Mucosa of descending colon (tissue), 3 donors: ENCODE results near the gene DNAH10. TPM values are rescaled to one million over a fixed set of nuclear protein-coding genes. Genes with fewer than 3 reads are reported as not detected.

Source experiments
- ATAC-seq: fragments of 200-7000 bp; cut with Tn5 transposase; one replicate; pipeline ENCODE4 v1.9.1; 2020; ENCODE audit warnings: mild to moderate bottlenecking, moderate library complexity
- DNase-seq, 3 donors: peaks; one replicate each; pipeline ENCODE4 v3.0.0-alpha.2; 2020
- H3K36me3 ChIP-seq: fragments of 200-600 bp; one replicate; pipeline ENCODE4 v1.8.0; 2021; ENCODE audit warnings: low read depth, mild to moderate bottlenecking
- H3K4me1 ChIP-seq: fragments of 200-600 bp; one replicate; pipeline ENCODE4 v1.8.0; 2021; ENCODE audit warnings: low read depth, mild to moderate bottlenecking
- H3K4me3 ChIP-seq: fragments of 200-600 bp; one replicate; pipeline ENCODE4 v1.8.0; 2021; ENCODE audit warnings: mild to moderate bottlenecking
- H3K9me3 ChIP-seq: fragments of 200-600 bp; one replicate; pipeline ENCODE4 v1.8.0; 2021; ENCODE audit warnings: mild to moderate bottlenecking
- CTCF ChIP-seq: fragments of 200-600 bp; IDR thresholded peaks from one replicate; pipeline ENCODE4 v1.8.0; 2022; ENCODE audit warnings: antibody characterized with exemption, mild to moderate bottlenecking
- intact Hi-C, 2 donors: fragments of 100-400 bp; cut with DNase I in 1 of 2; cut with micrococcal nuclease in 1 of 2; formaldehyde crosslinking; loops; one replicate each; pipeline versions ENCODE4 v1.11.0 to v1.11.1; 2022; cut with DNase I, micrococcal nuclease
- total RNA-seq, 3 donors: library from RNA; stranded (reverse); fragmentation: NEBNext Ultra II Directional in 2 of 3; extraction: Animal tissue kit (Norgen Biotek cat#: 25700) in 2 of 3; gene quantifications; one replicate each; pipeline versions ENCODE4 v1.2.1 to v1.2.4, GENCODE V29; 2021 to 2023
- donor health status: DM: no; HTN: no; CAD: no; lungs with moderate emphysema.
- donor health status: DM: no; HTN: no; CAD: no.
- donor health status: DM: no; HTN: yes; CAD: no.

DNAH10 gene
- total RNA-seq, 3 donors from 2014 or later, result 0.29 to 0.63 (median 0.29) TPM

DNA sequence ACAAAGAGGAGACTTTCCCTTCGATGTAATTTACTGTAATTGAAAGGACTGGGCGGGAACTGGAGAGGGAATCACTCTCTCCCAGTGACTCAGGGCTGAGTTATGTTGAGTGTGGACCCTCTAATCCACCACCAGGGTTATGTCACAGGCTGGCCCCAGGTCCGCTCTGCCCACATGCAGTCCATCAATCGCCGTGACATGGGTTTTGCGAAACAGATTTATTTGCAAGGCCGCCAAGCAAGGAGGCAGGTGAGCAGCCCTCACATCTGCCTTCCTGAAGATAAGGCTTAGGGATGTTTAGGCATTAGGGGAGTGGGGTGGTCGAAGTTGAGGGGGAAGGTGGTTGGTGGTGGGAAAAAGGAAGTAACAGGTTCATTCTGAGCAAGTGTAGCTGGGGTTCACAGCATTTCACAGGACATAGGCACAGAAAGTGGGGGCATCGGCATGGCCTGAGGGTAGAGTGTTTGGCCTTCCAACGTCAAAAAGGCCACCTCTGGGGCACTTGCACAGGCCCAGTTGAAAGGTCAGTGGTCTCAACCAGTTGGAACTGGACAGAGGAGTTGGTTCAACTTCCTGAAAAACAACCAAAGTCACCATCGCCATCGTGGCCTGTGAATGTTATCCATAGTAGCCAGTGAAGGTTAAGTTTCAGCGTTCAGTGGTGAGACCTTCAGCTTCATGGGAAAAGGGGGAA, 66.9 kb downstream of the DNAH10 start:
- TF ChIP-seq CTCF, result no peak
- intact Hi-C loops, result no loop called here
- H3K36me3 ChIP-seq, result no peaks in the 10 kb centered on the region

DNA sequence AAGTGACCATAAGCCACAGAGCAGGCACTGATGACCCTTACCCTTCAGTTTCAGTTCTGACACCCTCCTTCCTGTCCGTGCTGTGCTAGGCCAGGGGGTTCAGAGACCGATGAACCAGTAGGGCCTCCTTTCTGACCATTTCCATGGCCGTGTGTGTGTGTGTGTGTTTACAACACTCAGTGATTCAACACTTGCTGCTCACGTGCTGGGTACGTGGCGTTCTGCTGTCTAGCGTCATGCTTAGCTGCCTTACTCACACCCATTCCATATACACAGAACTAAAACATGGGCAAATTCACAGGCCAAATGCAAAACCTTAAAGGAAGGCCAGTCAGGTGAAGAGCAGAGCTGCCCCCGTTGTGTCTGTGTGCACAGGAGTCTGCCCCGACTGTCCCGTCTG, 67.5 kb downstream of the DNAH10 start:
- H3K4me1 ChIP-seq, result no peaks in the 10 kb centered on the region
- H3K36me3 ChIP-seq, result no peaks in the 10 kb centered on the region
- DNase-seq, result no peak
- intact Hi-C loops, result no loop called here
- H3K4me3 ChIP-seq, result no peak overlapping the region
- no peak for TF ChIP-seq CTCF
- no peak for ATAC-seq
- H3K9me3 ChIP-seq, result no peaks in the 10 kb centered on the region

More for the DNA sequence above, 66.9 kb downstream of the DNAH10 start:
- Histone ChIP-seq H3K4me3 (no peak overlapping the region), H3K9me3 (no peaks in the 10 kb centered on the region), H3K4me1 (no peaks in the 10 kb centered on the region)
- ATAC-seq, result no peak
- DNase-seq, result no peak

GRCh38 chr12:123830675-123831074, 68.6 kb downstream of the DNAH10 start:
- ATAC-seq, result no peak
- Histone ChIP-seq H3K4me1 (no peaks in the 10 kb centered on the region), H3K4me3 (no peak overlapping the region), H3K9me3 (no peaks in the 10 kb centered on the region), H3K36me3 (no peaks in the 10 kb centered on the region)
- no peak for TF ChIP-seq CTCF
- intact Hi-C loops, result no loop called here
- DNase-seq, result no peak

DNA sequence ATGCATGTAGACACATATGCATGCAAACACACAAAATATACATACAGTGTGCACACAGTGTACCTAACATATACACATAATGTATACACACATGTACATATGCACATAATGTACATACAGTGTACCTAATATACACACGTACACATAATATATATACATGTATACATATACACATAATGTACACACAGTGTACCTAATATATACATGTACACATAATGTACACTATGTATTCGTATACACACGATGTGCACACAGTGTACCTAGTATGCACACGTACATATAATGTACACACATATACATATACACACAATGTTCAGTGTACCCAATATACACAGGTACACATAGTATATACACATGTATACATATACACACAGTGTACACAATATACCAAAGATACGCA, 70.0 kb downstream of the DNAH10 start:
- ATAC-seq, result no peak
- H3K4me3 ChIP-seq, result no peak overlapping the region
- H3K36me3 ChIP-seq, result no peaks in the 10 kb centered on the region
- intact Hi-C loops, result no loop called here
- no peak for DNase-seq
- H3K9me3 ChIP-seq, result no peaks in the 10 kb centered on the region
- no peaks in the 10 kb centered on the region for H3K4me1 ChIP-seq
- TF ChIP-seq CTCF, result no peak

DNA sequence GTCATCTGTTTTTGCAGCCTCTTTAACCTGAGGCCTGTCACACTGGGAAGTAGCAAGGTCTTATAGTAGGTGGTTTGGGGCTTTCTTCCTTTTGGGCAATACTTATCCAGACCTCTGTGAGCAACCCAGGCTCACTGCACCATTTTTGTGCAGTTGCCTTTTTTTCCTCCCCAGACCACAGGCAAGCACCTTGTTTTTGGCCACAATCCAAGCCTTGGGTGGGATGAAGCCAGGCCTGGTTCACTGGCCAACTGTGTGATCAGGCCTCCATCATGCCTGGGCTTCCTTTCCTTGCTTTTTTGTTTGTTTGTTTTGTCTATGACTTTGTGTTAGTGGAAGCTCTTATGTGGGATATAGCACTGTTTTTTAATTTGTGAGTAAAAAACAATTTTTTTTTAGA, 71.7 kb downstream of the DNAH10 start:
- no peak for TF ChIP-seq CTCF
- Histone ChIP-seq H3K36me3 (no peaks in the 10 kb centered on the region), H3K4me3 (no peak overlapping the region), H3K9me3 (no peaks in the 10 kb centered on the region), H3K4me1 (no peaks in the 10 kb centered on the region)
- intact Hi-C loops, result no loop called here
- ATAC-seq (no peak), DNase-seq (no peak)

- DNase-seq (no peak), ATAC-seq (no peak)
- intact Hi-C loops, result no loop called here
- Histone ChIP-seq H3K9me3 (no peaks in the 10 kb centered on the region), H3K4me1 (no peaks in the 10 kb centered on the region), H3K36me3 (no peaks in the 10 kb centered on the region), H3K4me3 (no peak overlapping the region)
- no peak for TF ChIP-seq CTCF
These were observed 72.7 kb downstream of the DNAH10 start for GRCh38 chr12:123834845-123835244.
